ENCODE results near the gene PCDHA1.
"Not testable (repeated sequence)": the region's sequence is repeated elsewhere in the genome, so short reads cannot be mapped to it uniquely, and the experiment has no call there.

Gene PCDHA1

DNA sequence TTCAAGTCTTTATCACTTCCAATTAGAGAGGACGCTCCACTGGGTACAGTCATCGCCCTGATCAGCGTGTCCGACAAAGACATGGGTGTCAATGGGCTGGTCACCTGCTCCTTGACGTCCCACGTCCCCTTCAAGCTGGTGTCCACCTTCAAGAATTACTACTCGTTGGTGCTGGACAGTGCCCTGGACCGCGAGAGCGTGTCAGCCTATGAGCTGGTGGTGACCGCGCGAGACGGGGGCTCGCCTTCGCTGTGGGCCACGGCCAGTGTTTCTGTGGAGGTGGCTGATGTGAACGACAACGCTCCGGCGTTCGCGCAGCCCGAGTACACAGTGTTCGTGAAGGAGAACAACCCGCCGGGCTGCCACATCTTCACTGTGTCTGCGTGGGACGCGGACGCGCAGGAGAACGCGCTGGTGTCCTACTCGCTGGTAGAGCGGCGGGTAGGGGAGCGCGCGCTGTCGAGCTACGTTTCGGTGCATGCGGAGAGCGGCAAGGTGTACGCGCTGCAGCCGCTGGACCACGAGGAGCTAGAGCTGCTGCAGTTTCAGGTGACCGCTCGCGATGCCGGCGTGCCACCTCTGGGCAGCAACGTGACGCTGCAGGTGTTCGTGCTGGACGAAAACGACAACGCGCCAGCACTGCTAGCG is 22.4 kb downstream of the PCDHA1 start:
- in situ Hi-C loops (cut with MboI; ENCODE audit: low sequenced_read_pairs), result not testable (repeated sequence)

DNA sequence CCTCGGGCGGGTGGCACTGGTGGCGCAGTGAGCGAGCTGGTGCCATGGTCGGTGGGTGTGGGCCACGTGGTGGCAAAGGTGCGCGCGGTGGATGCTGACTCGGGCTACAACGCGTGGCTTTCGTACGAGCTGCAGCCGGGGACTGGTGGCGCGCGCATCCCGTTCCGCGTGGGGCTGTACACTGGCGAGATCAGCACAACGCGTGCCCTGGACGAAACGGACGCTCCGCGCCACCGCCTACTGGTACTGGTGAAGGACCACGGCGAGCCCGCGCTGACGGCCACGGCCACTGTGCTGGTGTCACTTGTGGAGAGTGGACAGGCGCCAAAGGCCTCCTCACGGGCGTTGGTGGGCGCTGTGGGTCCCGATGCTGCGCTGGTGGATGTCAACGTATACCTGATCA is 22.9 kb downstream of the PCDHA1 start:
- in situ Hi-C loops (cut with MboI; ENCODE audit: low sequenced_read_pairs), result no loop called here

- in situ Hi-C loops (cut with MboI; ENCODE audit: low sequenced_read_pairs), result no loop called here
Measured at GRCh38 chr5:140821375-140822280, 35.7 kb downstream of the PCDHA1 start, which contains the start of gene PCDHA5. Gene PCDHA5, plus strand, starts transcription at chr5:140821613.

DNA sequence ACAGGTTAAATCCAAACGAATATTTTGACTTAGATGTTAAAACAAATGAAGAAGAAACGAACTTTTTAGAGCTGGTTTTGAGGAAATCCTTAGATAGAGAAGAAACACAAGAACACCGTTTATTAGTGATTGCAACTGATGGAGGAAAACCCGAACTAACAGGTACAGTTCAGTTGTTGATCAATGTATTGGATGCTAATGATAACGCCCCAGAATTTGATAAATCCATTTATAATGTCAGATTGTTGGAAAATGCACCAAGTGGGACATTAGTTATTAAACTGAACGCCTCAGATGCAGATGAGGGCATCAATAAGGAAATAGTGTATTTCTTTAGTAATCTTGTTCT is 36.3 kb downstream of the PCDHA1 start:
- in situ Hi-C loops (cut with MboI; ENCODE audit: low sequenced_read_pairs), result no loop called here

GRCh38 chr5:140822969-140823368 is 37.0 kb downstream of the PCDHA1 start:
- in situ Hi-C loops (cut with MboI; ENCODE audit: low sequenced_read_pairs), result not testable (repeated sequence)

GRCh38 chr5:140823475-140823874 is 37.5 kb downstream of the PCDHA1 start:
- in situ Hi-C loops (cut with MboI; ENCODE audit: low sequenced_read_pairs), result no loop called here

- in situ Hi-C loops (cut with MboI; ENCODE audit: low sequenced_read_pairs), result no loop called here
Measured at GRCh38 chr5:140827704-140828361, 41.9 kb downstream of the PCDHA1 start, which contains the start of gene PCDHA6. Gene PCDHA6, plus strand, starts transcription at chr5:140827960. Its CDS starts 132 bp downstream, at chr5:140828092.

DNA sequence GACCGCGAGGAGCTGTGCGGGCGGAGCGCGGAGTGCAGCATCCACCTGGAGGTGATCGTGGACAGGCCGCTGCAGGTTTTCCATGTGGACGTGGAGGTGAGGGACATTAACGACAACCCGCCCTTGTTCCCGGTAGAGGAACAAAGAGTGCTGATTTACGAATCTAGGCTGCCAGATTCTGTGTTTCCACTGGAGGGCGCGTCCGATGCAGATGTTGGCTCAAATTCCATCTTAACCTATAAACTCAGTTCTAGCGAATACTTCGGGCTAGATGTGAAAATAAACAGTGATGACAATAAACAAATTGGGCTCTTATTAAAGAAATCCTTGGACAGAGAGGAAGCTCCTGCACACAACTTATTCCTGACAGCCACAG is 42.4 kb downstream of the PCDHA1 start:
- in situ Hi-C loops (cut with MboI; ENCODE audit: low sequenced_read_pairs), result no loop called here

DNA sequence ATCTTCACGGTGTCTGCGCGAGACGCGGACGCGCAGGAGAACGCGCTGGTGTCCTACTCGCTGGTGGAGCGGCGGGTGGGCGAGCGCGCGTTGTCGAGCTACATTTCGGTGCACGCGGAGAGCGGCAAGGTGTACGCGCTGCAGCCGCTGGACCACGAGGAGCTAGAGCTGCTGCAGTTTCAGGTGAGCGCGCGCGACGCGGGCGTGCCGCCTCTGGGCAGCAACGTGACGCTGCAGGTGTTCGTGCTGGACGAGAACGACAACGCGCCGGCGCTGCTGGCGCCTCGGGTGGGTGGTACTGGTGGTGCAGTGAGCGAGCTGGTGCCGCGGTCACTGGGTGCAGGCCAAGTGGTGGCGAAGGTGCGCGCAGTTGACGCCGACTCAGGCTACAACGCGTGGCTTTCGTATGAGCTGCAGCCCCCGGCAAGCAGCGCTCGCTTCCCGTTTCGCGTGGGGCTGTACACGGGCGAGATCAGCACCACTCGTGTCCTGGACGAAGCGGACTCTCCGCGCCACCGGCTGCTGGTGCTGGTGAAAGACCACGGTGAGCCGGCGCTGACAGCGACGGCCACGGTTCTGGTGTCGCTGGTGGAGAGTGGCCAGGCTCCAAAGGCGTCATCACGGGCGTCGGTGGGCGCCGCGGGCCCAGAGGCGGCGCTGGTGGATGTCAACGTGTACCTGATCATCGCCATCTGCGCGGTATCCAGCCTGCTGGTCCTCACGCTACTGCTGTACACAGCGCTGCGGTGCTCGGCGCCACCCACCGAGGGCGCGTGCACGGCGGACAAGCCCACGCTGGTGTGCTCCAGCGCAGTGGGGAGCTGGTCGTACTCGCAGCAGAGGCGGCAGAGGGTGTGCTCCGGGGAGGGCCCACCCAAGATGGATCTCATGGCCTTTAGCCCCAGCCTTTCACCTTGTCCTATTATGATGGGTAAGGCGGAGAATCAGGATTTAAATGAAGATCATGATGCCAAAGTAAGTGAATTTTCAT is 43.9 kb downstream of the PCDHA1 start:
- in situ Hi-C loops (cut with MboI; ENCODE audit: low sequenced_read_pairs), result not testable (repeated sequence)

GRCh38 chr5:140833993-140834392 is 48.1 kb downstream of the PCDHA1 start, which contains the start of gene PCDHA7:
Gene PCDHA7, plus strand, starts transcription at chr5:140834269. Its CDS starts 115 bp downstream, at chr5:140834384.
- in situ Hi-C loops (cut with MboI; ENCODE audit: low sequenced_read_pairs), result no loop called here

GRCh38 chr5:140834439-140835008 is 48.6 kb downstream of the PCDHA1 start:
- in situ Hi-C loops (cut with MboI; ENCODE audit: low sequenced_read_pairs), result not testable (repeated sequence)

DNA sequence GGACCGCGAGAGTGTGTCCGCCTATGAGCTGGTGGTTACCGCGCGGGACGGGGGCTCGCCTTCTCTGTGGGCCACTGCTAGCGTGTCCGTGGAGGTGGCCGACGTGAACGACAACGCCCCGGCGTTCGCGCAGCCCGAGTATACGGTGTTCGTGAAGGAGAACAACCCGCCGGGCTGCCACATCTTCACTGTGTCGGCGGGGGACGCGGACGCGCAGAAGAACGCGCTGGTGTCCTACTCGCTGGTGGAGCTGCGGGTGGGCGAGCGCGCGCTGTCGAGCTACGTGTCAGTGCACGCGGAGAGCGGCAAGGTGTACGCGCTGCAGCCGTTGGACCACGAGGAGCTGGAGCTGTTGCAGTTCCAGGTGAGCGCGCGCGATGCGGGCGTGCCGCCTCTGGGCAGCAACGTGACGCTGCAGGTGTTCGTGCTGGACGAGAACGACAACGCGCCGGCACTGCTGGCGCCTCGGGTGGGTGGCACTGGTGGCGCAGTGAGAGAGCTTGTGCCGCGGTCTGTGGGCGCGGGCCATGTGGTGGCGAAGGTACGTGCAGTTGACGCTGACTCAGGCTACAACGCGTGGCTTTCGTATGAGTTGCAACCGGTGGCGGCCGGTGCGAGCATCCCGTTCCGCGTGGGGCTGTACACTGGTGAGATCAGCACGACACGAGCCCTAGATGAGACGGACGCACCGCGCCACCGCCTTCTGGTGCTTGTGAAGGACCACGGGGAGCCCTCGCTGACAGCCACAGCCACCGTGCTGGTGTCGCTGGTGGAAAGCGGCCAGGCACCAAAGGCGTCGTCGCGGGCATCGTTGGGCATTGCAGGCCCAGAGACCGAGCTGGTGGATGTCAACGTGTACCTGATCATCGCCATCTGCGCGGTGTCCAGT is 49.9 kb downstream of the PCDHA1 start:
- in situ Hi-C loops (cut with MboI; ENCODE audit: low sequenced_read_pairs), result no loop called here

GRCh38 chr5:140840978-140841962 is 55.3 kb downstream of the PCDHA1 start, which contains the start of gene PCDHA8:
Gene PCDHA8, plus strand, starts transcription at chr5:140841187. Its CDS starts 135 bp downstream, at chr5:140841322.
- in situ Hi-C loops (cut with MboI; ENCODE audit: low sequenced_read_pairs), result no loop called here

DNA sequence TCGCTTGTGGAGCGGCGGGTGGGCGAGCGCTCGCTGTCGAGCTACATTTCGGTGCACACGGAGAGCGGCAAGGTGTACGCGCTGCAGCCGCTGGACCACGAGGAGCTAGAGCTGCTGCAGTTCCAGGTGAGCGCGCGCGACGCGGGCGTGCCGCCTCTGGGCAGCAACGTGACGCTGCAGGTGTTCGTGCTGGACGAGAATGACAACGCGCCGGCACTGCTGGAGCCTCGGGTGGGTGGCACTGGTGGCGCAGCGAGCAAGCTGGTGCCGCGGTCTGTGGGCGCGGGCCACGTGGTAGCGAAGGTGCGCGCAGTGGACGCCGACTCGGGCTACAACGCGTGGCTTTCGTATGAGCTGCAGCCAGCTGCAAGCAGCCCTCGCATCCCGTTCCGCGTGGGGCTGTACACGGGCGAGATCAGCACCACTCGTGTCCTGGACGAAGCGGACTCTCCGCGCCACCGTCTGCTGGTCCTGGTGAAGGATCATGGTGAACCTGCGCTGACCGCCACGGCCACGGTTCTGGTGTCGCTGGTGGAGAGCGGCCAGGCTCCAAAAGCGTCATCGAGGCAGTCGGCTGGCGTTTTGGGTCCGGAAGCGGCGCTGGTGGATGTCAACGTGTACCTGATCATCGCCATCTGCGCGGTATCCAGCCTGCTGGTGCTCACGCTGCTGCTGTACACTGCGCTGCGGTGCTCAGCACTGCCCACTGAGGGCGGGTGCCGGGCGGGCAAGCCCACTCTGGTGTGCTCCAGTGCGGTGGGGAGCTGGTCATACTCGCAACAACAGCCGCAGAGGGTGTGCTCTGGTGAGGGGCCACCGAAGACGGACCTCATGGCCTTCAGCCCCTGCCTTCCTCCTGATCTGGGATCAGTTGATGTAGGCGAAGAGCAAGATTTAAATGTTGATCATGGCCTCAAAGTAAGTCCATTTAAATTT is 57.1 kb downstream of the PCDHA1 start:
- in situ Hi-C loops (cut with MboI; ENCODE audit: low sequenced_read_pairs), result no loop called here

- in situ Hi-C loops (cut with MboI; ENCODE audit: low sequenced_read_pairs), result not testable (repeated sequence)
Measured at GRCh38 chr5:140848139-140849102, 62.5 kb downstream of the PCDHA1 start, which contains the start of gene PCDHA9. Gene PCDHA9, plus strand, starts transcription at chr5:140848382. Its CDS starts 114 bp downstream, at chr5:140848496.

Data from HL-60/S4 treated with retinoic acid at 250 ng/mL for 4 days and 3 days (cell line).